NCI-H226 (cell line): ENCODE results near the gene TMC1.

Experiments
- DNase-seq: peaks from one replicate; pipeline ENCODE4 v3.0.0-alpha.2; 2015

Gene TMC1

GRCh38 chr9:72576087-72576486, 54.7 kb downstream of the TMC1 start:
- no peak for DNase-seq

- DNase-seq = peak; percentile 67
Observed at GRCh38 chr9:72577212-72577753, 55.9 kb downstream of the TMC1 start.

- peak; percentile 84 for DNase-seq
Observed at GRCh38 chr9:72579190-72579589, 57.8 kb downstream of the TMC1 start.

GRCh38 chr9:72579880-72580550, 58.6 kb downstream of the TMC1 start:
- DNase-seq = peak; percentile 77

- no peak for DNase-seq
Observed at GRCh38 chr9:72581694-72582093, 60.3 kb downstream of the TMC1 start.

- no peak for DNase-seq
Observed at GRCh38 chr9:72583370-72583769, 62.0 kb downstream of the TMC1 start.

- DNase-seq = peak; percentile 82
Observed at GRCh38 chr9:72586388-72587130, 65.2 kb downstream of the TMC1 start.

- no peak for DNase-seq
Observed at GRCh38 chr9:72588336-72588735, 66.9 kb downstream of the TMC1 start.

- DNase-seq = no peak
Observed at GRCh38 chr9:72589667-72590521, 68.5 kb downstream of the TMC1 start.

GRCh38 chr9:72590824-72591223, 69.4 kb downstream of the TMC1 start:
- DNase-seq = no peak

- DNase-seq = peak; percentile 41
Observed at GRCh38 chr9:72592502-72593403, 71.3 kb downstream of the TMC1 start.

- DNase-seq = no peak
Observed at GRCh38 chr9:72596451-72597180, 75.2 kb downstream of the TMC1 start.

GRCh38 chr9:72597181-72597517, 75.7 kb downstream of the TMC1 start:
- no peak for DNase-seq

- no peak for DNase-seq
Observed at GRCh38 chr9:72597601-72598000, 76.2 kb downstream of the TMC1 start.

- DNase-seq = no peak
Observed at GRCh38 chr9:72598639-72599038, 77.2 kb downstream of the TMC1 start.

GRCh38 chr9:72599874-72600534, 78.6 kb downstream of the TMC1 start:
- DNase-seq = no peak

- no peak for DNase-seq
Observed at GRCh38 chr9:72600671-72601070, 79.3 kb downstream of the TMC1 start.

- DNase-seq = no peak
Observed at GRCh38 chr9:72601615-72602014, 80.2 kb downstream of the TMC1 start.

GRCh38 chr9:72612449-72612848, 91.0 kb downstream of the TMC1 start:
- no peak for DNase-seq

- no peak for DNase-seq
Observed at GRCh38 chr9:72614067-72614466, 92.7 kb downstream of the TMC1 start.

GRCh38 chr9:72615931-72616330, 94.5 kb downstream of the TMC1 start:
- DNase-seq = no peak
